HepG2 (cell line): ENCODE measurements around the gene SOBP. TPM values are rescaled to one million over a fixed set of nuclear protein-coding genes. Genes with fewer than 3 reads are reported as not detected.

Experiments
- HOXA5 ChIP-seq: sonication (generic); formaldehyde crosslinking; IDR thresholded peaks from 2 replicates; pipeline ENCODE4 v1.4.0; 2020; ENCODE audit warnings: missing genetic modification reagents
- JDP2 ChIP-seq: sonication (generic); formaldehyde crosslinking; IDR thresholded peaks from 2 replicates; pipeline ENCODE4 v1.8.1; 2022; ENCODE audit warnings: missing genetic modification reagents, borderline replicate concordance
- JUND ChIP-seq: sonication (generic); formaldehyde crosslinking; IDR thresholded peaks from 2 replicates; pipeline ENCODE4 v1.8.0; 2022; ENCODE audit warnings: mild to moderate bottlenecking, missing genetic modification reagents
- ZNF883 ChIP-seq: sonication (generic); formaldehyde crosslinking; IDR thresholded peaks from 2 replicates; pipeline ENCODE4 v1.5.1; 2020; ENCODE audit warnings: mild to moderate bottlenecking, missing genetic modification reagents; ENCODE audit errors: not compliant biosample characterization
- polyA plus RNA-seq, 8 experiments: library from polyadenylated mRNA; depleted of rRNA in 3 of 8; stranded (reverse) in 7 of 8; unstranded in 1 of 8; fragments of >200 nt; fragmentation: Illumina TruSeq in 4 of 8; extraction: Trizol in 4 of 8; gene quantifications; 2 replicates each; pipeline versions ENCODE4 v1.2.1 to v1.2.3, GENCODE V29; 2011 to 2016; ENCODE audit warnings: low read depth in 4 of 8, missing spikeins in 1 of 8, mixed read lengths in 1 of 8; ENCODE audit not compliant: insufficient read depth in 1 of 8
- total RNA-seq, 5 experiments: library from RNA; depleted of rRNA; stranded (reverse); fragments of >200 nt; fragmentation: Illumina TruSeq; extraction: Trizol; gene quantifications; 2 replicates each; pipeline ENCODE4 v1.2.3, GENCODE V29; 2016; ENCODE audit warnings: low read depth in 1 of 5
- TF ChIP-seq, protein P1 (sequence below): sonication (generic); formaldehyde crosslinking; IDR thresholded peaks from 2 replicates; pipeline ENCODE4 v1.4.0; 2020; ENCODE audit warnings: missing genetic modification reagents
- TF ChIP-seq, protein P2 (sequence below): sonication (generic); formaldehyde crosslinking; IDR thresholded peaks from 2 replicates; pipeline ENCODE4 v1.5.0; 2020; ENCODE audit warnings: missing genetic modification reagents
- TF ChIP-seq, protein P3 (sequence below): sonication (generic); formaldehyde crosslinking; IDR thresholded peaks from 2 replicates; pipeline ENCODE4 v1.5.1; 2020; ENCODE audit warnings: mild to moderate bottlenecking, missing genetic modification reagents, borderline replicate concordance
- TF ChIP-seq, protein P4 (sequence below): IDR thresholded peaks from 2 replicates; pipeline ENCODE4 v1.6.1; 2016

Gene SOBP
- total and polyA plus RNA-seq, 2 of the 13 experiments (the other 11 are each of a cell fraction or from before 2014, with no cell fraction given) = 1.5 to 6.9 TPM

DNA sequence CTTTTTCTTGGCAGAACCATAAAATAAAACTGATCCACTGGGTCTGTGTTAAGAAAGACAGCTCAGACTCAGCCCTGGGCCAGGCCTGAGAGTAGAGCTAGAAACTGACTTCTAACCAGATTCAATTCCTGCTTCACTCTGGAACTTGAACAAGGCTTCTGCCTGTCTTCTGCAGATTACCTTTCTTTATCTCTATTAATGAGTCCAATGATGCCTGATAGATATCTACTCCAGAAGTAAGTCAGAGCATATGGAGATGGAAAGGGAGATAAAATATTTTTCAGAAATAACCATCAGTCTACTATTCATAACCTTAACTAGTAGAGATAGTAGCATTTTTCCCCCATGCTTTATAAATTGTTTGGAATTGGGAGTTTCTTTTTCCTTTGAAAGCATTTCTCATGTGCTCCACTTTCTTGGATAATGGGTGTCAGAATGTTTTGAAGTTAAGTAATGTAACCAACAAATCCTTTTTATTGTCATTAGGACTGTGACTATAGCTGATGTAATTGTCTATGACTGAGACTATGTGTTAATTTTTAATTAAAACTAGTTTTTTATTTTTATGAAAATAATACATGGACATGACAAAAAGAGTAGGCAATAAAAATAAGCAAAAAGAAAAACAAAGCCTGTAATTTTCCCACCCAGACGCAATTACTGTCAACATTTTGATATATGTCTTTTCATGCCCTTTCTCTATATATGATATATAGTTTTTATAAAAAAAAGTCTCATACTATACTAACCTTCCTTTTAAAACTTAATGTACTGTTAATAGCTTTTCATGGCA, 7.2 kb downstream of the SOBP start (continued):
- TF ChIP-seq, protein P1, sequence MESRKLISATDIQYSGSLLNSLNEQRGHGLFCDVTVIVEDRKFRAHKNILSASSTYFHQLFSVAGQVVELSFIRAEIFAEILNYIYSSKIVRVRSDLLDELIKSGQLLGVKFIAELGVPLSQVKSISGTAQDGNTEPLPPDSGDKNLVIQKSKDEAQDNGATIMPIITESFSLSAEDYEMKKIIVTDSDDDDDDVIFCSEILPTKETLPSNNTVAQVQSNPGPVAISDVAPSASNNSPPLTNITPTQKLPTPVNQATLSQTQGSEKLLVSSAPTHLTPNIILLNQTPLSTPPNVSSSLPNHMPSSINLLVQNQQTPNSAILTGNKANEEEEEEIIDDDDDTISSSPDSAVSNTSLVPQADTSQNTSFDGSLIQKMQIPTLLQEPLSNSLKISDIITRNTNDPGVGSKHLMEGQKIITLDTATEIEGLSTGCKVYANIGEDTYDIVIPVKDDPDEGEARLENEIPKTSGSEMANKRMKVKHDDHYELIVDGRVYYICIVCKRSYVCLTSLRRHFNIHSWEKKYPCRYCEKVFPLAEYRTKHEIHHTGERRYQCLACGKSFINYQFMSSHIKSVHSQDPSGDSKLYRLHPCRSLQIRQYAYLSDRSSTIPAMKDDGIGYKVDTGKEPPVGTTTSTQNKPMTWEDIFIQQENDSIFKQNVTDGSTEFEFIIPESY = no peak
- TF ChIP-seq ZNF883 (CRISPR knock-in tag) (no peak), JUND (CRISPR knock-in tag) (no peak), JDP2 (CRISPR knock-in tag) (no peak), HOXA5 (CRISPR knock-in tag) (no peak)
- TF ChIP-seq, protein P2, sequence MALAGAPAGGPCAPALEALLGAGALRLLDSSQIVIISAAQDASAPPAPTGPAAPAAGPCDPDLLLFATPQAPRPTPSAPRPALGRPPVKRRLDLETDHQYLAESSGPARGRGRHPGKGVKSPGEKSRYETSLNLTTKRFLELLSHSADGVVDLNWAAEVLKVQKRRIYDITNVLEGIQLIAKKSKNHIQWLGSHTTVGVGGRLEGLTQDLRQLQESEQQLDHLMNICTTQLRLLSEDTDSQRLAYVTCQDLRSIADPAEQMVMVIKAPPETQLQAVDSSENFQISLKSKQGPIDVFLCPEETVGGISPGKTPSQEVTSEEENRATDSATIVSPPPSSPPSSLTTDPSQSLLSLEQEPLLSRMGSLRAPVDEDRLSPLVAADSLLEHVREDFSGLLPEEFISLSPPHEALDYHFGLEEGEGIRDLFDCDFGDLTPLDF = no peak
- TF ChIP-seq, protein P3, sequence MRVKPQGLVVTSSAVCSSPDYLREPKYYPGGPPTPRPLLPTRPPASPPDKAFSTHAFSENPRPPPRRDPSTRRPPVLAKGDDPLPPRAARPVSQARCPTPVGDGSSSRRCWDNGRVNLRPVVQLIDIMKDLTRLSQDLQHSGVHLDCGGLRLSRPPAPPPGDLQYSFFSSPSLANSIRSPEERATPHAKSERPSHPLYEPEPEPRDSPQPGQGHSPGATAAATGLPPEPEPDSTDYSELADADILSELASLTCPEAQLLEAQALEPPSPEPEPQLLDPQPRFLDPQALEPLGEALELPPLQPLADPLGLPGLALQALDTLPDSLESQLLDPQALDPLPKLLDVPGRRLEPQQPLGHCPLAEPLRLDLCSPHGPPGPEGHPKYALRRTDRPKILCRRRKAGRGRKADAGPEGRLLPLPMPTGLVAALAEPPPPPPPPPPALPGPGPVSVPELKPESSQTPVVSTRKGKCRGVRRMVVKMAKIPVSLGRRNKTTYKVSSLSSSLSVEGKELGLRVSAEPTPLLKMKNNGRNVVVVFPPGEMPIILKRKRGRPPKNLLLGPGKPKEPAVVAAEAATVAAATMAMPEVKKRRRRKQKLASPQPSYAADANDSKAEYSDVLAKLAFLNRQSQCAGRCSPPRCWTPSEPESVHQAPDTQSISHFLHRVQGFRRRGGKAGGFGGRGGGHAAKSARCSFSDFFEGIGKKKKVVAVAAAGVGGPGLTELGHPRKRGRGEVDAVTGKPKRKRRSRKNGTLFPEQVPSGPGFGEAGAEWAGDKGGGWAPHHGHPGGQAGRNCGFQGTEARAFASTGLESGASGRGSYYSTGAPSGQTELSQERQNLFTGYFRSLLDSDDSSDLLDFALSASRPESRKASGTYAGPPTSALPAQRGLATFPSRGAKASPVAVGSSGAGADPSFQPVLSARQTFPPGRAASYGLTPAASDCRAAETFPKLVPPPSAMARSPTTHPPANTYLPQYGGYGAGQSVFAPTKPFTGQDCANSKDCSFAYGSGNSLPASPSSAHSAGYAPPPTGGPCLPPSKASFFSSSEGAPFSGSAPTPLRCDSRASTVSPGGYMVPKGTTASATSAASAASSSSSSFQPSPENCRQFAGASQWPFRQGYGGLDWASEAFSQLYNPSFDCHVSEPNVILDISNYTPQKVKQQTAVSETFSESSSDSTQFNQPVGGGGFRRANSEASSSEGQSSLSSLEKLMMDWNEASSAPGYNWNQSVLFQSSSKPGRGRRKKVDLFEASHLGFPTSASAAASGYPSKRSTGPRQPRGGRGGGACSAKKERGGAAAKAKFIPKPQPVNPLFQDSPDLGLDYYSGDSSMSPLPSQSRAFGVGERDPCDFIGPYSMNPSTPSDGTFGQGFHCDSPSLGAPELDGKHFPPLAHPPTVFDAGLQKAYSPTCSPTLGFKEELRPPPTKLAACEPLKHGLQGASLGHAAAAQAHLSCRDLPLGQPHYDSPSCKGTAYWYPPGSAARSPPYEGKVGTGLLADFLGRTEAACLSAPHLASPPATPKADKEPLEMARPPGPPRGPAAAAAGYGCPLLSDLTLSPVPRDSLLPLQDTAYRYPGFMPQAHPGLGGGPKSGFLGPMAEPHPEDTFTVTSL (CRISPR knock-in tag) = no peak
- TF ChIP-seq, protein P4, sequence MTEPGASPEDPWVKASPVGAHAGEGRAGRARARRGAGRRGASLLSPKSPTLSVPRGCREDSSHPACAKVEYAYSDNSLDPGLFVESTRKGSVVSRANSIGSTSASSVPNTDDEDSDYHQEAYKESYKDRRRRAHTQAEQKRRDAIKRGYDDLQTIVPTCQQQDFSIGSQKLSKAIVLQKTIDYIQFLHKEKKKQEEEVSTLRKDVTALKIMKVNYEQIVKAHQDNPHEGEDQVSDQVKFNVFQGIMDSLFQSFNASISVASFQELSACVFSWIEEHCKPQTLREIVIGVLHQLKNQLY = no peak
